ENCODE data around the gene PIK3AP1. TPM values are rescaled to one million over a fixed set of nuclear protein-coding genes. Genes with fewer than 3 reads are reported as not detected.
"Not testable (repeated sequence)": the region's sequence is repeated elsewhere in the genome, so short reads cannot be mapped to it uniquely, and the experiment has no call there.

PIK3AP1 gene
- total RNA-seq, 2 experiments from 2014 or later: 1.6 to 1.7 TPM

GRCh38 chr10:96586419-96587263, 133.7 kb downstream of the PIK3AP1 start, which contains the start of gene TM9SF3:
Gene TM9SF3, minus strand, starts transcription at chr10:96587012. Its CDS starts 177 bp downstream, at chr10:96586835.
- Mint-ChIP-seq H3K4me1 (ENCODE audit: low read depth) (peaks cover 32% of the 10 kb centered on the region), H3K27me3 (ENCODE audit: low read depth) (peaks cover 2% of the 10 kb centered on the region), H3K4me3 (peak within 1 kb of the TSS; percentile 84), H3K9me3 (no peaks in the 10 kb centered on the region), H3K36me3 (ENCODE audit: low read depth) (peaks cover 4% of the 10 kb centered on the region), H3K27ac (peak within 1 kb of the TSS; percentile 88)
- peak; percentile 94 for DNase-seq
- intact Hi-C loops (cut with micrococcal nuclease): loop anchor here (1.0 to 10.0 kb wide), 12 partner anchors 244 to 1551 kb away; partner anchors contain the start of genes CC2D2B, CCNJ, FRAT2 and MMS19
- CTCF ChIA-PET: interaction anchor here (1.0 kb wide), 1 partner anchor 14 kb away, joined by 3 read pairs; no protein-coding TSS in a partner anchor

- peak overlapping the region; percentile 88 for H3K27ac Mint-ChIP-seq
- intact Hi-C loops (cut with micrococcal nuclease): loop anchor here (5.0 to 10.0 kb wide), 11 partner anchors 309 to 1551 kb away; partner anchors contain the start of genes CC2D2B, CCNJ, FRAT2 and MMS19
- H3K27me3 Mint-ChIP-seq (ENCODE audit: low read depth): peaks cover 2% of the 10 kb centered on the region
- no peaks in the 10 kb centered on the region for H3K9me3 Mint-ChIP-seq
- DNase-seq: peak; percentile 14
- H3K36me3 Mint-ChIP-seq (ENCODE audit: low read depth): peaks cover 4% of the 10 kb centered on the region
- H3K4me3 Mint-ChIP-seq: peak overlapping the region; percentile 84
- CTCF ChIA-PET: interaction anchor here (0.6 kb wide), 1 partner anchor 112 kb away, joined by 3 read pairs; no protein-coding TSS in a partner anchor
- peaks cover 36% of the 10 kb centered on the region for H3K4me1 Mint-ChIP-seq (ENCODE audit: low read depth)
These were observed 134.4 kb downstream of the PIK3AP1 start for GRCh38 chr10:96585736-96586418.

DNA sequence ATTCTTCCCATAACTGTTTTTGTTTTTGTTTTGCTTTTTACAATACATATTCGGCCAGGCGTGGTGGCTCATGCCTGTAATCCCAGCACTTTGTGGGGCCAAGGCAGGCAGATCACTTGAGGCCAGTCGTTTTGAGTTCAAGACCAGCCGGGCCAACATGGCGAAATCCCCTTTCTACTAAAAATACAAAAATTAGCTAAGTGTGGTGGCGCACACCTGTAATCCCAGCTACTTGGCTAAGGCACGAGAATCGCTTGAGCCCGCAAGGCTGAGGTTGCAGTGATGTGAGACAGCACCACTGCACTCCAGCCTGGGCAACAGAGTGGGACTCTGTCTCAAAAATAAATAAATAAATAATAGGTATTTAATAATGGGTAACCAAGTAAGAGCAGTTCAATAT, 135.8 kb downstream of the PIK3AP1 start:
- H3K9me3 Mint-ChIP-seq: peaks cover 2% of the 10 kb centered on the region
- H3K36me3 Mint-ChIP-seq (ENCODE audit: low read depth): peaks cover 7% of the 10 kb centered on the region
- DNase-seq: no peak
- H3K4me1 Mint-ChIP-seq (ENCODE audit: low read depth): peaks cover 46% of the 10 kb centered on the region
- H3K27me3 Mint-ChIP-seq (ENCODE audit: low read depth): no peaks in the 10 kb centered on the region
- intact Hi-C loops (cut with micrococcal nuclease): loop anchor here (10.0 kb wide), 4 partner anchors 310 to 1060 kb away; partner anchors contain the start of genes CC2D2B, CCNJ and PI4K2A
- CTCF ChIA-PET: interaction anchor here (0.7 kb wide), 2 partner anchors 200 to 453 kb away, joined by 3 read pairs; no protein-coding TSS in a partner anchor
- no peak overlapping the region for H3K27ac Mint-ChIP-seq
- H3K4me3 Mint-ChIP-seq: no peak overlapping the region

DNA sequence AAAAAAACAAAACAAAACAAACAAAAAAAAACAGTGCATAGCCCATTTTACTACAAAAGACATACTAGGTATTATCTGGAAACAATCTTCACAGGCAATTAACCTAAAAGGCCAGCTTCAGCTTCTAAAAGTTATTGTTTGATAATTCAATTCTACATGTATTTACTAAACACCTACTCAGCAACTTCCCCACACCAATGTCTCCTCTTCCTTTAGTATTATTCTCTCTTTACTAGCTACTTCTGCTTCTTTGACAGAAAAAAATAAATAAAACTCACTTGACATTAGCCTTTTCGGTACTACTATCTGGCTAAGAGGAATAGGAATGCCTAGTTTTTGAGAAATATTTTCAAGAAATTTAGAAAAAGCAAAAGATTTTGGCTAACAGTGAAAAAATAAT, 136.3 kb downstream of the PIK3AP1 start:
- DNase-seq: no peak
- Mint-ChIP-seq H3K36me3 (ENCODE audit: low read depth) (peaks cover 7% of the 10 kb centered on the region), H3K4me1 (ENCODE audit: low read depth) (peaks cover 48% of the 10 kb centered on the region), H3K27me3 (ENCODE audit: low read depth) (no peaks in the 10 kb centered on the region), H3K4me3 (no peak overlapping the region), H3K9me3 (peaks cover 2% of the 10 kb centered on the region), H3K27ac (no peak overlapping the region)
- CTCF ChIA-PET: interaction anchor here (0.7 to 1.5 kb wide), 4 partner anchors 27 to 453 kb away, joined by 3 read pairs; no protein-coding TSS in a partner anchor
- intact Hi-C loops (cut with micrococcal nuclease): loop anchor here (10.0 kb wide), 4 partner anchors 311 to 1061 kb away; partner anchors contain the start of genes CC2D2B, CCNJ and PI4K2A

- H3K27ac Mint-ChIP-seq: no peak overlapping the region
- peaks cover 24% of the 10 kb centered on the region for H3K36me3 Mint-ChIP-seq (ENCODE audit: low read depth)
These were observed 141.2 kb downstream of the PIK3AP1 start for GRCh38 chr10:96579133-96579532.

DNA sequence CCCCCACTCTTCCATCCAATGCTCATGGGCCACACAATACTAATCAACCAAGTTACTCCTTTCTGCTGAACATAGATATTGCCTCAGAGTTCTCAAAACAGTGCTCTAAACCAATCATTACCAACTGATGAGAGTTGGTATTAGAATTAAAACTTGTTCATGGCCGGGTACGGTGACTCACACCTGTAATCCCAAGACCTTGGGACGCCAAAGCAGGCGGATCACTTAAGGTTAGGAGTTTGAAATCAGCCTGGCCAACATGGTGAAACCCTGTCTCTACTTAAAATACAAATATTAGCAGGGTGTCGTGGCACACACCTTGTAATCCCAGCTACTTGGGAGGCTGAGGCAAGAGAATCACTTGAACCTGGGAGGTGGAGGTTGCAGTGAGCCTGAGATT, 141.7 kb downstream of the PIK3AP1 start:
- DNase-seq: no peak
- CTCF ChIA-PET: no interaction called here
- intact Hi-C loops (cut with micrococcal nuclease): no loop called here
- Mint-ChIP-seq H3K4me1 (ENCODE audit: low read depth) (peaks cover 70% of the 10 kb centered on the region), H3K27ac (no peak overlapping the region), H3K36me3 (ENCODE audit: low read depth) (peaks cover 27% of the 10 kb centered on the region), H3K4me3 (no peak overlapping the region), H3K9me3 (peaks cover 2% of the 10 kb centered on the region), H3K27me3 (ENCODE audit: low read depth) (no peaks in the 10 kb centered on the region)

More at GRCh38 chr10:96579133-96579532, 141.2 kb downstream of the PIK3AP1 start:
- Mint-ChIP-seq H3K4me1 (ENCODE audit: low read depth) (peaks cover 71% of the 10 kb centered on the region), H3K27me3 (ENCODE audit: low read depth) (no peaks in the 10 kb centered on the region), H3K9me3 (peaks cover 2% of the 10 kb centered on the region), H3K4me3 (no peak overlapping the region)
- DNase-seq: no peak
- CTCF ChIA-PET: no interaction called here
- intact Hi-C loops (cut with micrococcal nuclease): no loop called here

- no peaks in the 10 kb centered on the region for H3K27me3 Mint-ChIP-seq (ENCODE audit: low read depth)
- intact Hi-C loops (cut with micrococcal nuclease): no loop called here
- no peak overlapping the region for H3K4me3 Mint-ChIP-seq
- H3K36me3 Mint-ChIP-seq (ENCODE audit: low read depth): peaks cover 28% of the 10 kb centered on the region
- H3K4me1 Mint-ChIP-seq (ENCODE audit: low read depth): peaks cover 66% of the 10 kb centered on the region
- CTCF ChIA-PET: interaction anchor here (0.7 kb wide), 1 partner anchor 1889 kb away, joined by 3 read pairs; no protein-coding TSS in a partner anchor
- no peak for DNase-seq
- no peak overlapping the region for H3K27ac Mint-ChIP-seq
- H3K9me3 Mint-ChIP-seq: peaks cover 2% of the 10 kb centered on the region
These were observed 142.3 kb downstream of the PIK3AP1 start for GRCh38 chr10:96578022-96578421.

- CTCF ChIA-PET: no interaction called here
- H3K4me1 Mint-ChIP-seq (ENCODE audit: low read depth): peaks cover 64% of the 10 kb centered on the region
- no peak overlapping the region for H3K4me3 Mint-ChIP-seq
- H3K27me3 Mint-ChIP-seq (ENCODE audit: low read depth): no peaks in the 10 kb centered on the region
- peaks cover 2% of the 10 kb centered on the region for H3K9me3 Mint-ChIP-seq
- H3K36me3 Mint-ChIP-seq (ENCODE audit: low read depth): peaks cover 30% of the 10 kb centered on the region
- no peak for DNase-seq
- no peak overlapping the region for H3K27ac Mint-ChIP-seq
- intact Hi-C loops (cut with micrococcal nuclease): no loop called here
These were observed 143.2 kb downstream of the PIK3AP1 start for GRCh38 chr10:96577069-96577468.

- Mint-ChIP-seq H3K4me1 (ENCODE audit: low read depth) (peaks cover 61% of the 10 kb centered on the region), H3K9me3 (peaks cover 2% of the 10 kb centered on the region), H3K4me3 (no peak overlapping the region), H3K27me3 (ENCODE audit: low read depth) (no peaks in the 10 kb centered on the region), H3K36me3 (ENCODE audit: low read depth) (peaks cover 32% of the 10 kb centered on the region), H3K27ac (no peak overlapping the region)
- CTCF ChIA-PET: interaction anchor here (0.8 kb wide), 1 partner anchor 202 kb away, joined by 3 read pairs; no protein-coding TSS in a partner anchor
- intact Hi-C loops (cut with micrococcal nuclease): no loop called here
- no peak for DNase-seq
These were observed 143.9 kb downstream of the PIK3AP1 start for GRCh38 chr10:96576277-96576980.

DNA sequence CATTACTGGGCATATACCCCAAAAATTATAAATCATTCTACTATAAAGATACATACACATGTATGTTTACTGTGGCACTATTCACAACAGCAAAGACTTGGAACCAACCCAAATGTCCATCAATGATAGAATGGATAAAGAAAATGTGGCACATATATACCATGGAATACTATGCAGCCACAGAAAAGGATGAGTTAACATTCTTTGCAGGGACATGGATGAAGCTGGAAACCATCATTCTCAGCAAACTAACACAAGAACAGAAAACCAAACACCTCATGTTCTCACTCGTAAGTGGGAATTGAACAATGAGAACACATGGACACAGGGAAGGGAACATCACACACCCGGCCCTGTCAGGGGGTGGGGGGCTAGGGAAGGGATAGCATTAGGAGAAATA, 145.8 kb downstream of the PIK3AP1 start:
- peak overlapping the region; percentile 23 for H3K4me3 Mint-ChIP-seq
- CTCF ChIA-PET; H3K27me3 Mint-ChIP-seq (ENCODE audit: low read depth); H3K27ac Mint-ChIP-seq; DNase-seq; H3K9me3 Mint-ChIP-seq; intact Hi-C loops (cut with micrococcal nuclease): not testable (repeated sequence)
- H3K36me3 Mint-ChIP-seq (ENCODE audit: low read depth): peaks cover 29% of the 10 kb centered on the region
- peaks cover 49% of the 10 kb centered on the region for H3K4me1 Mint-ChIP-seq (ENCODE audit: low read depth)

- CTCF ChIA-PET: no interaction called here
- no peaks in the 10 kb centered on the region for H3K27me3 Mint-ChIP-seq (ENCODE audit: low read depth)
- no peak overlapping the region for H3K4me3 Mint-ChIP-seq
- intact Hi-C loops (cut with micrococcal nuclease): no loop called here
- no peak overlapping the region for H3K27ac Mint-ChIP-seq
- H3K36me3 Mint-ChIP-seq (ENCODE audit: low read depth): peaks cover 35% of the 10 kb centered on the region
- DNase-seq: no peak
- H3K9me3 Mint-ChIP-seq: no peaks in the 10 kb centered on the region
- peaks cover 49% of the 10 kb centered on the region for H3K4me1 Mint-ChIP-seq (ENCODE audit: low read depth)
These were observed 147.3 kb downstream of the PIK3AP1 start for GRCh38 chr10:96573036-96573435.
